GM18867 (cell line): Measurements from ENCODE around the gene NIT2.
"Not testable (repeated sequence)": the region's sequence is repeated elsewhere in the genome, so short reads cannot be mapped to it uniquely, and the experiment has no call there.

Source experiments
- ATAC-seq: cut with Tn5 transposase; IDR thresholded peaks from one replicate; pipeline ENCODE4 v1.9.1; 2021; ENCODE audit warnings: mild to moderate bottlenecking, moderate library complexity; ENCODE audit not compliant: unreplicated experiment

The NIT2 gene

GRCh38 chr3:100336229-100336628 is 1.7 kb downstream of the NIT2 start:
- not testable (repeated sequence) for ATAC-seq

- no peak for ATAC-seq
Measured at GRCh38 chr3:100338911-100339310, 4.4 kb downstream of the NIT2 start.

GRCh38 chr3:100339786-100340185 is 5.2 kb downstream of the NIT2 start:
- no peak for ATAC-seq

- no peak for ATAC-seq
Measured at GRCh38 chr3:100340527-100340926, 6.0 kb downstream of the NIT2 start.

- ATAC-seq = no peak
Measured at GRCh38 chr3:100348727-100349126, 14.2 kb downstream of the NIT2 start.

GRCh38 chr3:100351770-100352169 is 17.2 kb downstream of the NIT2 start:
- ATAC-seq = not testable (repeated sequence)

GRCh38 chr3:100352296-100353231 is 18.0 kb downstream of the NIT2 start:
- no peak for ATAC-seq

GRCh38 chr3:100354850-100355249 is 20.3 kb downstream of the NIT2 start:
- ATAC-seq = no peak

- ATAC-seq = no peak
Measured at GRCh38 chr3:100358413-100358812, 23.9 kb downstream of the NIT2 start.

GRCh38 chr3:100359035-100359434 is 24.5 kb downstream of the NIT2 start:
- ATAC-seq = no peak

GRCh38 chr3:100360757-100361496 is 26.4 kb downstream of the NIT2 start:
- ATAC-seq = no peak

GRCh38 chr3:100361897-100362296 is 27.3 kb downstream of the NIT2 start:
- no peak for ATAC-seq

- ATAC-seq = no peak
Measured at GRCh38 chr3:100364421-100364820, 29.9 kb downstream of the NIT2 start.

GRCh38 chr3:100366424-100366823 is 31.9 kb downstream of the NIT2 start:
- no peak for ATAC-seq

- ATAC-seq = no peak
Measured at GRCh38 chr3:100368441-100368840, 33.9 kb downstream of the NIT2 start.

GRCh38 chr3:100370756-100371155 is 36.2 kb downstream of the NIT2 start:
- ATAC-seq = no peak

- no peak for ATAC-seq
Measured at GRCh38 chr3:100374521-100374920, 40.0 kb downstream of the NIT2 start.

- ATAC-seq = no peak
Measured at GRCh38 chr3:100376301-100376700, 41.7 kb downstream of the NIT2 start.

GRCh38 chr3:100384733-100385525 is 50.4 kb downstream of the NIT2 start:
- no peak for ATAC-seq

GRCh38 chr3:100386437-100387074 is 52.0 kb downstream of the NIT2 start:
- no peak for ATAC-seq

GRCh38 chr3:100389025-100389424 is 54.5 kb downstream of the NIT2 start:
- no peak for ATAC-seq
